GM12874 (cell line): Measurements from ENCODE around the gene NOP56.

Experiments
- TF ChIP-seq, protein P1 (sequence below): IDR thresholded peaks from 2 replicates; pipeline ENCODE4 v1.5.1; 2011; ENCODE audit warnings: low read depth, mild to moderate bottlenecking, control low read depth, low read length, moderate library complexity; ENCODE audit not compliant: insufficient read depth

The NOP56 gene

GRCh38 chr20:2610941-2611720 lies 41.3 kb upstream of the NOP56 start:
- TF ChIP-seq, protein P1, sequence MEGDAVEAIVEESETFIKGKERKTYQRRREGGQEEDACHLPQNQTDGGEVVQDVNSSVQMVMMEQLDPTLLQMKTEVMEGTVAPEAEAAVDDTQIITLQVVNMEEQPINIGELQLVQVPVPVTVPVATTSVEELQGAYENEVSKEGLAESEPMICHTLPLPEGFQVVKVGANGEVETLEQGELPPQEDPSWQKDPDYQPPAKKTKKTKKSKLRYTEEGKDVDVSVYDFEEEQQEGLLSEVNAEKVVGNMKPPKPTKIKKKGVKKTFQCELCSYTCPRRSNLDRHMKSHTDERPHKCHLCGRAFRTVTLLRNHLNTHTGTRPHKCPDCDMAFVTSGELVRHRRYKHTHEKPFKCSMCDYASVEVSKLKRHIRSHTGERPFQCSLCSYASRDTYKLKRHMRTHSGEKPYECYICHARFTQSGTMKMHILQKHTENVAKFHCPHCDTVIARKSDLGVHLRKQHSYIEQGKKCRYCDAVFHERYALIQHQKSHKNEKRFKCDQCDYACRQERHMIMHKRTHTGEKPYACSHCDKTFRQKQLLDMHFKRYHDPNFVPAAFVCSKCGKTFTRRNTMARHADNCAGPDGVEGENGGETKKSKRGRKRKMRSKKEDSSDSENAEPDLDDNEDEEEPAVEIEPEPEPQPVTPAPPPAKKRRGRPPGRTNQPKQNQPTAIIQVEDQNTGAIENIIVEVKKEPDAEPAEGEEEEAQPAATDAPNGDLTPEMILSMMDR, result no peak

- TF ChIP-seq, protein P1, result no peak
Measured at GRCh38 chr20:2612073-2612472, 40.4 kb upstream of the NOP56 start.

- TF ChIP-seq, protein P1, result no peak
Measured at GRCh38 chr20:2616634-2617033, 35.8 kb upstream of the NOP56 start.

GRCh38 chr20:2617099-2617714 lies 35.2 kb upstream of the NOP56 start:
- TF ChIP-seq, protein P1, result no peak

DNA sequence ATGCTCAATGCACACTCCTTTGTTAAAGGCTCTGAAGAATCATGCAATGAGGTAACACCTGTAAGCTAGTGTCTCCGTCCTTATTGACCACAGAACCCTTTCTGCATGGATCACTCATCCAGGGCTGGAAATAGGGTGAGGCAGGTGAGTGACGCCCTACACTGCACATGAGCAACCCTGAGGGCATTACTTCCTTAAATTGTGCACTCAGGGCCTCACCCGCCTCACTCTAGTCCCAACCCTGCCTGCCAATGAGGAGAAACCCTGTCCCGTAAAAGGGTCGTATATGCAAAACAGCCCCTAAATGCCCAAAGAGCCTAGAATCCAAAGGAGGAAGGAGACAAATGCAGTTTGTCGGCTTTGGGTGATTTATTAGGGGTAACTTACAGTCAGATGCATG lies 33.6 kb upstream of the NOP56 start:
- TF ChIP-seq, protein P1, result no peak

- TF ChIP-seq, protein P1, result no peak
Measured at GRCh38 chr20:2619337-2619736, 33.1 kb upstream of the NOP56 start.

DNA sequence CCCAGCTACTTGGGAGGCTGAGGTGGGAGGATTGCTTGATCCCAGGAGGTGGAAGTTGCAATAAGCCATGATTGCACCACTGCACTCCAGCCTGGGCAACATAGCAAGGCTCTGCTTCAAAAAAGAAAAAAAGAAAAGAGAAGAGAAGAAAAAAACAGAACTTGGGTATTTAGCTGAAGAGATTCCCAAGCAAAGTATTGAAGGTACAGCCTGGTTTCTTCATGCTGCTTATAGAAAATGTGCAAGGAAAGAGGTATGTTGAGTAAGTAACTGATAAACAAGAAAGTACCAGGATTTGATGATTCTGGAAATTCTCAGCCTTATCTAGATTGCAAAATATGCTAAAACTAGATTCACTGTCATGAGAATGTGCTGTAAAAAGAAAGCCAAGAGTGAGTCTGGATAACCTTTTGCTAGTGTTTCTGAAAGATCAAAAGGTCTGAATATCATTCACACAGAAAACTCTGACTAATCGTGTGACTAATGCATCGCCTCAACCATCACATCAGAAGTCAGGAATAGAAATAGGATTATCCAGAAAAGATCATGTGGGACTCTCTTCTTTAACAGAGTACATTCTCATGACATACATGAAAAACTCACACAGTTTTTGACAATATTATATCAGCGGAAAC lies 32.4 kb upstream of the NOP56 start:
- TF ChIP-seq, protein P1, result no peak
